T-helper 1 cell treated with Interleukin-12 subunit alpha and Interleukin-12 subunit beta and Interleukin-4 antibody, amounts not matched to agents 30 μg/mL and 1 μg/mL, for 36 hours (primary cell): Measurements from ENCODE around the gene ALDH1L1.

Source experiments
- H3K27ac Mint-ChIP-seq: one replicate; pipeline ENCODE4 v1.8.0; 2021; ENCODE audit warnings: mild to moderate bottlenecking, mixed read lengths
- H3K27me3 Mint-ChIP-seq: one replicate; pipeline ENCODE4 v1.8.0; 2021; ENCODE audit warnings: low read depth, mixed read lengths
- H3K36me3 Mint-ChIP-seq: one replicate; pipeline ENCODE4 v1.8.0; 2021; ENCODE audit warnings: low read depth, mixed read lengths
- H3K4me1 Mint-ChIP-seq: one replicate; pipeline ENCODE4 v1.8.0; 2021; ENCODE audit warnings: low read depth, mixed read lengths
- H3K4me3 Mint-ChIP-seq: one replicate; pipeline ENCODE4 v1.8.0; 2021; ENCODE audit warnings: mild to moderate bottlenecking, moderate library complexity, mixed read lengths
- H3K9me3 Mint-ChIP-seq: one replicate; pipeline ENCODE4 v1.8.0; 2021; ENCODE audit warnings: mixed read lengths

Gene ALDH1L1

DNA sequence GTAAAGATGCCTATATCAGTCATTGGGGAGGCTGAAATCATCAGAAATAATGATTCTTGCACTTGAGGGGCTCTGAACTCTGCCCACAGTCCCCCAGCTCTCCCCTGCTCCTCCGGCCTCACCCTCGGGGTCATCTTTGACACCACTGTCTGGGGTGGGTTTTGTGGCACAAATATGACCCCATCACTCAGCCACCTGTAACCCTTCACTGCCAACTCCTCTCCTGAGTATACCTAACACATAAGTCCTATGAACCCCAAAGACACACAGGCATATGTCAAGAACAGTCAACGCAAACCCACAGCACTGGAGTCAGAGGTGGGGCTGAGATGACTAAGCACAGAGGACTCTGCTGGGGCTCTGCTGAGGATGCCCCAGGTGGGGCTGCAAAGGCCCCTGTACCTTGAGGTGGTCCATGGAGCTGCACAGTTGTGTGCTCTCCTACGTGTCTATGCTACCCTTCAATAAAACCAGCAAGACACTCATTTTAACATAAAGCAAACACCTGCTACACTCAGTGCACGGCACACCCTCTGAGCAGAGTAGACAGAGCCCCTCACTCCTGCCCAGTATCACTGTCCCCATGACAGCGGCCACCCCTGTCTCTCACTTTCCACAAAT, 126.3 kb downstream of the ALDH1L1 start:
- peaks cover 11% of the 10 kb centered on the region for H3K4me1 Mint-ChIP-seq
- no peak overlapping the region for H3K4me3 Mint-ChIP-seq
- H3K27me3 Mint-ChIP-seq: no peaks in the 10 kb centered on the region
- H3K9me3 Mint-ChIP-seq: no peaks in the 10 kb centered on the region
- H3K27ac Mint-ChIP-seq: no peak overlapping the region
- H3K36me3 Mint-ChIP-seq: no peaks in the 10 kb centered on the region
